GM18499 (cell line): ENCODE measurements around the gene CA10.

Experiments used
- ATAC-seq: cut with Tn5 transposase; IDR thresholded peaks from one replicate; pipeline ENCODE4 v1.9.1; 2021; ENCODE audit warnings: moderate number of reproducible peaks; ENCODE audit not compliant: insufficient read depth, unreplicated experiment

The CA10 gene

DNA sequence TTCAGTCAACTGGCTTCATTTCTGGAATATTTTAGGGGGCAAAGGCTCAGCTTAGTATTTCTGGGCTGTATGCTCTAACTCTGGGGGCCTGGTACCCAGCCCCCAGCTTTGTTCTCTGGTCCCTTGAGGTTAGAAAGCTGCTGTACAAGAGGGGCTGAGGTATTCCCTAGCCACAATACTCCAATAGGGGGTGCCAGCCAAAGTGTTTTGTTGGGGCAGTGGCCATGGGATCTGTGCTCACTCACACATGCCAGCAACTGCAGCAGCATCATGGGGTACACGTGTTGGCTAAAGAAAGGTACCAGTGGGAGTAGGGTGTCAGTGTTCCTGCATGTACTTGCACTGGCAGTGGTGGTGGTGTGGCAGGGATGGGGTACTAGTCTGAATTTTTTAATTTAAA lies 257.3 kb downstream of the CA10 start:
- ATAC-seq, result no peak

DNA sequence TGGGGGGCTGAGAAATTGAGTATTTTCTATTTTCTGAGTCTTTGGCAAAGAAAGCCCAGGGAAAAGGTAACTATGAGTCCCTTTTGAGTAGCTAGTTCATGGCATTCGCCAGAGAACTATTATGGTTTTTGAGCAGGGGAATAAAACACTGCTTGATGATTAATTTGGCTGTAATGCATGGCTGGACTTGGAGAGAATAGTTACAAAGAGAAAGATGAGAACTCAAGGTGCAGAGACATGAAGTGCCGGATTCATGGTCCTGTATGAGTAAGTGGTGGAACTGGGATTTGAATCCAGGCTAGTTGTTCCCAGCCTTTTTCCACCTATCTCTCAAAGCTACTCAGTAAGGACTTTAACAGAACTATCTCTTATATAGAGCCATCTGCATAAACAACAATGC lies 266.6 kb downstream of the CA10 start:
- ATAC-seq, result no peak

DNA sequence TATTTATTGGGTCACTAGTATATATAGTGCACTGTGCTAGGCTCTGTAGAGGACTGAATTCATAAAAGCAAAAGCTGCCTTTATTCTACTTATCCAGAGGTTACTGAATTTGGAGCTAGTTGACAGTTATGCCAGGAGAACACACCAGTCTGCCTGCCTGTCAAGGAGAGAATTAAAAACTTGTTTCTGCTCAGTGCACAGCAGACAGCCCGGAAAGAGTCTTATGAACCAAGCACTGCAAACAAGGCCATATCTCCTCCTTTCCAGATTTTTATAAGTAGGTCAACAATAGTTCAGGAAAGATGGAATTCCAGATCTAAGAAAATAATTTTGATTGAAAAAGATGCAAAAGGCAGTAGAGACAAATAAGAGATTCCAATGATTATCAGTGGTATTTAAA lies 267.8 kb downstream of the CA10 start:
- no peak for ATAC-seq

DNA sequence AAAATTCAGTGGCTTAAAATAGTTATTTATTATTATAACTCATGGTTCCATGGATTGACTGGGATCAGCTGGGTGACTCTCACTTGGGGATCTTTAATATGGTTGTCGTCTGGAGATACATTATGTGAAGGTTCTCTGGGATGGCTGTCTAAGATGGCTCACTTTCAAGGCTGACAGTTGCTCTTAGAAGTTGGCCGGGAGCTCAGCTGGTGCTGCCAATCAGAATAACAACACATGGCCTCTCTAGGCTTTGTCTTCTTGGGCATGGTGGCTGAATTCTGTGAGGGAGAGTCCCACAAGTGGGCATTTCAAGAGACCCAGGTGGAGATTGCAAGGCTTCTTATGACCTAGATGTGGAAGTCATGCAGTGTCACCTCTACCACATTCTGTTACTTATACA lies 269.7 kb downstream of the CA10 start:
- no peak for ATAC-seq

DNA sequence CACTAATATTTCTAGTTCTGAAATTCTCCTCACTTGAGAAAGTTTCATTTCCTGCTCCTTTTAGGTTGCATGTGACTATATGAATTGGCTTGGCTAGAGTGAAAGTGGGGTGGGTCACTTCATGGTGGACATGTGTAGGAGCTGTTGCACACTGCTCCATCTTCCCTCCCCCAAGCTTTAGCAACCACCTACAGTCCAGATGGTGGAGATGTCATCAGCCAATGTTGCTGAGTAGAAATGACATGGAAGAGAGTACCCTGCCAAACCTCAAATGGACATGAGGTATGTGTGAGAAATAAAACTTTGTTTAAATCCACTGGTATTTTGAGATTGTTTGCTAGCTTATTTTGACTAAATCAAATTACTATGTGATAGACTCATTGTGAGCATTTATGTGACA lies 281.5 kb downstream of the CA10 start:
- ATAC-seq, result no peak

DNA sequence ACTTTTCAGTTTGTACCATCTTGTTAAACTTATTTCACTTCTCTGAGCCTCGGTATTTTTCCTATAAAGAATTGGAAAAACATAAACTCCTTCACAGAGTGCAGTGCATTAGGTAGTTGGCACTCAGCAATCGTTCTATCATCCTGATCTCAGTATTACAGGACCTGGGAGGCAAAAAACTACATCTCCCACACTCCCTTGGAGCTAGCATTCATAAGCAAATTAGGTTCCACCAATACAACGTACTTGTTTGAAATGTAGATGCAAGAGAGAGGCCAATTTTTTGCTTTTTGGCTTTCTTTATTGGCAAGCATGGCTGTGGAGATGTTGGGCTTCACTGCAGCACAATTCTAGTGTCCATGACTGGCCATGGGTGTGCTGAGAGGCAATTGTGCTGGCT lies 285.2 kb downstream of the CA10 start:
- ATAC-seq, result no peak

DNA sequence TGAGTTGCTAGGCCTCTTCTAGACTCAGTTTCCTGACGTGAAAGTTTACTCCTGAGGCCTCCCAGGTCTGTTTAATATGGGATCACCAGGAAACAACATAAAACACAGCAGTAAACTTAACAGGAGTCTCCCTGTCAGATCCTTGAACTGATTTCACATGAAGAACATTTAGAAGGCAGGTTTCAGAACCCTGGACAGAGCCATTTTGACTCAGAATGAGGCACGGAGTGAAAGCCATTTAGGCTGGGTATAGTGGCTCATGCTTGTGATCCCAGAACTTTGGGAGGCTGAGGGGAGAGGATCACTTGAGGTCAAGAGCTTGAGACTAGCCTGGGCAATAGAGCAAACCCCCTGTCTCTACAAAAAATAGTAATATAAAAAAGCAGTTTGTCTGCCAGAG lies 289.1 kb downstream of the CA10 start:
- ATAC-seq, result no peak

DNA sequence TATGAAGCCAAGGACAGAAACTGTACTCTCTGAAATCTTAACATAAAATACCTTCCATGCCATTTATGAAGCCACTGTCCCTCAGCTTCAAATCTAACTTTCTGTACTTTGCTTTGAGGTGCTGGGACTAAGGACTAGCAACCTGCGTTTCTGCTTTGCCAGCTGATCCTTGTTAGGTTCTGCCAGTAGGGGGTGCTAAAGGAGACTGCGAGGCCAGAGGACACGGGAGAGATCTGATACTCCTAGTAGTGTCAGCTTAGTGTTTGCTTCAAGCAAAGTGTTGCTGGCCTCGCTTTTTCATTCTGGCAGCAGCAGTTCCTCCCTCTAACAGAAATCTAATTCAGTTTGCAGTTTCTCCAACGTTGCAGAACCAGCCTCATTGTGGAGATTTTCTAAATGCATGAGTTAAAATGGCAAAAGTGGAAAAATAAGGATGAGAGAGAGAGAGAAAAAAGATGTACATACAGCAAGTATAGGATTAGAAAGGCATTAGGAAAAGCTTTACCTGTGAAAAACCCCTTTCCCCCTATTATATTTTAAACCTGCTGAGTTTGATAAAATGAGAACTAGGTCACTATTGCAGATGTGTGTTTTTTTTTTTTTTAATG lies 297.5 kb downstream of the CA10 start:
- no peak for ATAC-seq

DNA sequence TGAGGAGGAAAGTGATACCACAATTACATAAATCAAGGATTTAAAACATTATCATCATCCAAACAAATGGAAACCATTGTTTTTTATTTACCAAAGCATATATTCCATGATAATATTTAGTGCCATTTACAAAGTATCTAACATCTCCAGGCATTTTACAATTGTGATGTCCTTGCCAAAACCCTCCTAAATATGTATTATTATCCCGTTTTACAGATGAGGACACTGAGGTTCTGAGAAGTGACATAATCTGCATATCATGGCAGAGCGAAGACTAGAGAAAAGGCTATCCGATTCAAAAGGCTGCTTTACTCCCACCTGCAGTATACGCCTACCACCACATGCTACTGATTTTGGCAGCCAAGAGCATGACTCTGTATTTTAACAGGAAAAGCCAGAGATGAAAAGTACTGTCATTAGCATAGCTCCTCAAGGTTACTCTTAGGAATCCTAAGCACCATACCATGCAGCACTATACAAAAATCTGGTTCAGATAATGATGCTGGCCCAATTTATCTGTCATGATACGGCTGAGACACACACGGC lies 301.4 kb downstream of the CA10 start:
- no peak for ATAC-seq

DNA sequence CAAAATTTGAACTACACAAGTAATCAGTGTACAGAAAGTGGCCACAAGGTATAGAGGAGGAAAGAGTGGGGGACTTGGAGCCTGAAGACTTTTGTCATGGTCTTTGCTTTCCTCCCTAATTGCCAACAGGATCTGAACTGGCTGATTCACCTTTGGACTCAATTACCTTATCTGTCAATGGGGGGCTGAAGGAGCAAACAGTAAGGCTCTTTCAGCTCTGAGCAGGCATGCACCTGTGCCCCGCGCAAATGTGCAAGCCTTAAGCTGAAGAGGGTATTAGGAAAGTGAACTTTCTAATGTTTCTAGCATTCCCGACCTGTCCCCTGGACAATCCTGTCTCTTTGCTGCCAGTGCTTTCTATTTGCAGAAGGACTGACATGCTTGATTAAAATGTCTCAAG lies 302.7 kb downstream of the CA10 start:
- ATAC-seq, result no peak

DNA sequence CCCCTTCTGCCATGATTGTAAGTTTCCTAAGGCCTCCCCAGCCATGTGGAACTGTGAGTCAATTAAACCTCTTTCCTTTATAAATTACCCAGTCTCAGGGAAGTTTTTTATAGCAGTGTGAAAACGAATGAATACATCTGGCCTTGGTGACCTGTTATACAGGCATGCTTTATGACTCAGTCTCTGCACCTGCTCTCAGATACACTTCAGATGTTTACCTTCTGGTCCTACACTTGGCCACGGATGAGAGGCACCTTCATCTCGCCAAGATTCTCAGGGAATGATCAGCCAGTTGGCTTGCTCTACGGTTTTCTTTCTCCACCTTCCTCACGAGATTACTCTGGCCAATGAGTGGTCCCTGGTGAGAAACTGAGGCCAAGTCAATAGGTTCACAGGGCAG lies 304.7 kb downstream of the CA10 start:
- ATAC-seq, result no peak

DNA sequence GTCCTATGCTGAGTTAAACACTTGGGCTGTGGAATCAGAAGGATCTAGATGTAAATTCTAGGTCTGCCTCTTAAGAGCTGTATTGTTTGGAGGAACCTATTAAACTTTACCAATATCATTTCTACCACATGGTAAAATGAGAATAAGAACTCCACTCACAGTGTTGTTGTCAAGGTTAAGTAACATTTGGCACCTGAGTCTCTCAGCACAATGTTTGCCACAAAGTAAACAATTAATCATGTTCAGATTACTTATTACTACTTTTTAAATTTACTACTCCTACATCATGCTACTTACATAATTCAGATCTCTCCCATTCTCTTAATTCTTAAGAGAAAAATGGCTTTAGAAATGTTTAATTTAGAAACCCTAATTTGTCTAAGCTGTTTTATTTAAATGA lies 305.9 kb downstream of the CA10 start:
- no peak for ATAC-seq

DNA sequence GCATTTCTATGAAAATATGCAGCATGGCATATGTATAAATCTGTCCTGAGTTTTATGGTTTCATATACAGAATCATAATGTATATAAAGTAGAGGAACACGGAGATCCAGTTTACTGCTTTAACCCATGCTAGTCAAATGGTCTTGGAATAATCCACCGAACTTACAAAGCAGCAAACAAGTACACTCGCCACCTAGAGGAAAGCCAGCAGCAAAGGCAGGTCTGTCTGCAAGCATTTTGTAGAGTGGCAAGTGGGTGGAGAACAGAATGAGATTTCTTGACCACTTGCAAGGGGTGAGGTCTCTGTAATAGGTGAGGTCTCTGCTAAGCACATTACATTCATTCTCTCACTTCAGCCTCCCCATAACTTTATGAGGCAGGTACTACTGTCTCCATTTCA lies 308.3 kb downstream of the CA10 start:
- no peak for ATAC-seq

DNA sequence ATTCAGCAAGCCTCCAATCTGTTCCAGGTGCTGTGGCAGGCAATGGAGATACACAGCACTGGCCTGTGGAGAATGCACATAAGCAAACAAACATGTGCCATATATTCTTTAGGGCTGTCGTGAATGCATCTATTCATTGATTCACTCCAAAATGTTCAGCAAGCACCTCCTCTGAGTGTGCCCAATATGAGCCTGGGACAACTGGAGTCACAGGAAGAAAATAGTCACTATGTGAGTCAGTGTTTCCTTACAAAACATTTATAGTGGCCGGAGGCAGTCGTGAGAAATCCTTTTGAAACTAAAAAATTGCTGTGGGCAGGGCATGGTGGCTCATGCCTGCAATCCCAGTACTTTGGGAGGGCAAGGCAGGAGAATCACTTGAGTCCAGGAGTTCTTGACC lies 310.1 kb downstream of the CA10 start:
- ATAC-seq, result no peak

DNA sequence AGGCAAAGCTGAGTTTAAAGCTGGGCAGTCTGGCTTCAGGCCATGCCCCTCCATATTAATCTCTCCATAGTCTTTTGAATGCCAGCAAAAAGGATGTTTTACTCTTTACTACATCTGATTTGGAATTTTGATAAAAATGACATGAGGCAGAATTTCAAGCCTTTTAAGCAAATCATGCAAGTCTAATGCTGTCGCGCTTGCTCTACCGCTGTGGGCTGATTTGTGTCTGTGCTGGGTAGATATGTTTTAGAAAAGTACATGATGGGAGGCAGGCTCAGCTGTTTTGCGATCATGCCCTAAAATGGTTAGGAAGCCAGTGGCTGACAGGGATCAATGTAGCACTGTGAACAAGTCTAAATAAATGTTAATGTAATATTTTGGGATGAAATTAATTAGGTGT lies 311.9 kb downstream of the CA10 start:
- ATAC-seq, result no peak

DNA sequence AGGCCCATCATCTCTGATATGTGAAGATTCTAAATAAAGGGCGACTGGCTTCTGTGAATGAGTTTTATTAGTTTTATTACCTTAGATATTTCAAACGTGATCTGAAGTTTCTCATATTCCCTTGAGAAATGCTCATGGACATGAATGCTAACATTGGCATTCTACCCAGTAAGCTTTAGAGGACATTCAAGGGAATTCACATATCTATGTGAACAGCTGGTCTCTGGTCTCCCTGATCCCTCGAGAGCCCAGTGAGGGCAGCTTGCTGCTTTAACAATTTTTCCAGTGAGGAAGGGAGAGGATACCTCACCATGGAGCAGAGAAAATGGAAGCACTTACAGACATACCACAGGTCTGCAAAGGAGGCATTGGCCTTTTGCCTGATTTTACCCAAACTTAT lies 312.7 kb downstream of the CA10 start:
- ATAC-seq, result no peak

DNA sequence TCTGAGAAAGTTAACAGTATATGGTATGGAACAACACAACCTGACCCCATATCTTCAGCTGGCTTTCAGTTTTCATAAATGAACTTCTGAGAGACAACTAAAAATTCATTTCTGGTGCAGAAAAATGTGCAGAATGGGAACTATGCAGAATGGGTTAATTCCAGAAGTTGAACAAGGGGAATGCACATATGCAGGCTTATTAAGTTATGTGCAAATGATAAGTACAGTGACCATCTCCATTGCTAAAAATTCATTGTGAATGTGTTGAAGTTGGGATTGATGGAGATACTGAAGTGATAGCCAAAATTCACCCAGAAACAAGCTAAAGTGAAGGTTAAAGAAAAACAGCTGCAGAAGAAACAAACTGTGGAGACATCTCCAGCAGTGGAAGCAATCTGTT lies 315.8 kb downstream of the CA10 start:
- no peak for ATAC-seq

DNA sequence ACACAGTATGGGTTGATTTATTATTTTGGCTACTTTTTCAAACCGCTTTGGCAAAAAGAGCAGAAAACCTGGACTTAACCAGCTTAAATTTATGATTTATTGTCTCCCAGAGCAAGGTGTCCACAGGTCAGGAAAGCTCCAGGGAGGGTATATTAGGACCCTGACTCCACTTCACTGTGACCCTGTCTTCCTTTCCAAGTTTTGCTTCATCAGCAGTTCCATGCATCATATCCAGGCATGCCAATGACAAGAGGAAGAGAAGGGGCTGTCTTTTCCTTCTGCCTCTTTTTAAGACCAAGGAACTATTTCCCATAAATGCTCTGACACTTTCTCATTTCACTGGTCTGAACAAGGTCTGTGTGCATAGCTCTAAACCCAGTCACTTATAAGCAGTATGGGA lies 316.8 kb downstream of the CA10 start:
- ATAC-seq, result no peak

DNA sequence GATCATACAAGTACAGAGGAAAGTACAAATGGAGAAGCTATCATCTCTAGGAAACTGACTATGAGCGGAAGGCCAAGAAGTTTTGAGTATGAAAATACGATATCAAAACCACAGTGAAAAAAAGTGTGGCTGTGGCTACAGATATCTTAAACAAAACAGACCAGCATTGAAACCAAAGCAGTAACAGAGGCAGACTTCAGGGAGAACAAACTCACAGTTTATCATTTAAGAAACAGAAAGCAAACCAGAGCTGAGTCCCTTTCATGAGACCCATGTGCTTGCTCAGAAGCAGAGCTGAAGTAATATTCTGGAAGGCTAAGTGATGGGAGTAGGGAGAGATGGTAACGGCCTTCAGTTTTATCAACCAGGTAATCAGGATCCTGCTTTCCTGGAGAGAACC lies 317.8 kb downstream of the CA10 start:
- no peak for ATAC-seq

DNA sequence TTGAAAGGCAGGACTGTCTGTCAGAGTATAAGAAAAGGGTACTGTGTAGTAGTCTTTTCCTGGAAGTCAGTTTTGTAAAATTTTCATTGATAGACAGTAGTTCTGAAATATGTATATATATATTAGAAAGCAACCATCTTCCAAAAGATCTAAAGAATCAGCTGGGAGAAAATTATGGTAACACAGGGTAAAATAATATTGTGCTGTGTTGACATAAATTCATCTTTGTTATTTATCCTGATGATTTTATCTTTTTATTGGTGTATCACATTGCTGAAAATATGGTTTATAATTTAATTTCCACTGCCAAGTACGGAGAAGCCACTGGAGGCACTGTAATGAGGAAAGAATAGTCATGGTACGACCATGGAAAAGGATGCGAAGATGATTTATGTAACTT lies 324.9 kb downstream of the CA10 start:
- ATAC-seq, result no peak

DNA sequence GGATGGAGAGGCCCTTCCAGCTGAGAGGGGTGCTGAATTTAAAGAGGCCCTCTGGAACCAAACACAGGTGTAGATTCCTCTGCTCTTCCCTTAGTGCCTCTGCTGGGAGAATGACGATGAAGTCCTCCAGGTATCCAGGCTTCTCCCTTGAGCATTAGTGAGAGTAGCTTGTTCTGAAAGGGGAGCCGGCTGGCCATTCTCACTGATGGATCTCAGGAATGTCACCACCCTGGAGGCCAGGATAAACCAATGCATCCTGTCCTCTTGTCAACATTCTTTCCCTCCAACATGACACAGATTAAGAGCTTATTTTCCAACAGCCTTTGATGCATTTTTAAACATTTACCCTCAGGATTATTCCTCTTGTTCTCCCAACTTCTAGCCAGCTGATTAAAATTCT lies 325.5 kb downstream of the CA10 start:
- ATAC-seq, result no peak

DNA sequence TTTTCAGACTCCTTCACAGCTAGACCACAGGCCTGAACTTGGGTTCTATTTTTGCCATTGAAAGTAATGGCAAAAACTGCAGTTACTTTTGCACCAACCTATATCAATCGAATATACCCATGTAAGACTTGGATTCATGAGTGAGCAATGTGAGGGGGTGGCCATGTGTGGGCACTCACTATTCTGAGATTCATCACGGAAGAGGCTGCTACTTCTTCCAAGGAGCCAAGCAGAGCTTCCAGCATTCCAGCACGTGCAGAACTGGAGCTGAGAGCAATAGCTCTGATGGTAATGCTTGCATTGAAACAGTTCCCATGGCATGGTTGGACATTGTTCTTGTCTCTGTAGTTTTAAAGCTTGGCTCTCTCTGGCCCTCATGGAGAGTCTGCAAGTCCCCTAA lies 327.6 kb downstream of the CA10 start:
- ATAC-seq, result no peak

DNA sequence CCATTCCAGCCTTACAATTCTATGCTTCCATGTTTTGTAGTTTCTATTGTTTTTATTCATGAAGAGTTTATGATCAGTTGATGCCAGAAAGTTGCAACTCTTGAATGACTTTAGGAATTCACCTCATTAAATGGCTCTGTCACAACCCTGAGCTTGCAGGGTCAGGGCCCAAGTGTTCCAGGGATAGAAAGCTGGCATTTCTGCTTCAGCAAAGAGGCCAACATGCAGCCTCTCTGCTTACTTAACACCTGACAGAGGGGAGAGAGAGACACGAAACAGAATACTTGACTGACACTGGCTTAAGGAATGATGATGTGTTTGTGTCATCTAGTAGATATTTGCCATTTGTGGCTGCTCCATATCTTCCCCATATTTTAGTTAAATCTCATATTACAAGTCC lies 328.1 kb downstream of the CA10 start:
- ATAC-seq, result no peak
